IMR-90 (cell line): Measurements from ENCODE around the gene RAMP3. TPM values are rescaled to one million over a fixed set of nuclear protein-coding genes. Genes with fewer than 3 reads are reported as not detected.

Experiments
- ATAC-seq: fragments of 200-7000 bp; cut with Tn5 transposase; 2 replicates; pipeline ENCODE4 v1.9.1; 2020; ENCODE audit warnings: low read depth, mild to moderate bottlenecking, moderate library complexity
- BruUV-seq: library from RNA; stranded (reverse); fragments of 400-500 nt; replicated peaks from 2 replicates; lab custom pipeline; 2021; lab: Mats Ljungman, UMichigan
- CTCF ChIA-PET: fragments of 300-600 bp; formaldehyde crosslinking; extraction: SDS; loops from one replicate; lab custom pipeline; 2021; ENCODE audit warnings: antibody characterized with exemption; lab: Yijun Ruan, JAX
- POLR2A ChIA-PET: fragments of 300-600 bp; sonication (Branson Sonifier 250); formaldehyde crosslinking; loops from one replicate; lab custom pipeline; 2022; ENCODE audit warnings: antibody characterized with exemption; ENCODE audit not compliant: unreplicated experiment; lab: Charles Lee
- DNase-seq: peaks from one replicate; pipeline ENCODE4 v3.0.0; 2013
- H2AFZ ChIP-seq: replicated peaks from 2 replicates; pipeline ENCODE3; 2013; ENCODE audit warnings: low read length, mild to moderate bottlenecking; ENCODE audit not compliant: poor library complexity
- H2AK5ac ChIP-seq: 2 replicates; pipeline ENCODE4 v1.6.1; 2013; ENCODE audit warnings: low read depth, low read length, inconsistent platforms
- H2AK9ac ChIP-seq: replicated peaks from 2 replicates; pipeline ENCODE3; 2013; ENCODE audit warnings: mild to moderate bottlenecking, low read depth, low read length, moderate library complexity; ENCODE audit not compliant: poor library complexity
- H2BK120ac ChIP-seq: 2 replicates; pipeline ENCODE4 v1.6.1; 2013; ENCODE audit warnings: low read depth, low read length, inconsistent platforms
- H2BK15ac ChIP-seq: 3 replicates; pipeline ENCODE4 v1.6.1; 2013; ENCODE audit warnings: low read depth, low read length, inconsistent platforms
- H2BK20ac ChIP-seq: 2 replicates; pipeline ENCODE4 v1.6.1; 2013; ENCODE audit warnings: low read depth, mild to moderate bottlenecking, inconsistent platforms, low read length, moderate library complexity
- H2BK5ac ChIP-seq: 2 replicates; pipeline ENCODE4 v1.6.1; 2013; ENCODE audit warnings: mild to moderate bottlenecking, low read depth, low read length, inconsistent platforms; ENCODE audit not compliant: poor library complexity, severe bottlenecking
- H3K14ac ChIP-seq: replicated peaks from 2 replicates; pipeline ENCODE4 v1.6.1; 2013; ENCODE audit warnings: low read depth, low read length, inconsistent platforms
- H3K18ac ChIP-seq: 2 replicates; pipeline ENCODE4 v1.6.1; 2013; ENCODE audit warnings: low read depth, low read length, control low read depth
- H3K23ac ChIP-seq: 2 replicates; pipeline ENCODE4 v1.6.1; 2013; ENCODE audit warnings: low read depth, low read length, inconsistent platforms
- H3K27ac ChIP-seq: 2 replicates; pipeline ENCODE4 v1.5.1; 2013; ENCODE audit warnings: mild to moderate bottlenecking, control low read depth, low read length; ENCODE audit not compliant: insufficient read depth
- H3K27me3 ChIP-seq: 2 replicates; pipeline ENCODE4 v1.6.1; 2013; ENCODE audit warnings: low read length; ENCODE audit not compliant: control insufficient read depth, insufficient read depth
- H3K36me3 ChIP-seq: 2 replicates; pipeline ENCODE4 v1.6.1; 2013; ENCODE audit warnings: low read length, mixed read lengths; ENCODE audit not compliant: control insufficient read depth, insufficient read depth
- H3K4ac ChIP-seq: 2 replicates; pipeline ENCODE4 v1.6.1; 2013; ENCODE audit warnings: low read depth, low read length, inconsistent platforms
- H3K4me1 ChIP-seq: 2 replicates; pipeline ENCODE4 v1.6.1; 2013; ENCODE audit warnings: low read length, mixed read lengths; ENCODE audit not compliant: control insufficient read depth, insufficient read depth
- H3K4me2 ChIP-seq: 2 replicates; pipeline ENCODE4 v1.6.1; 2013; ENCODE audit warnings: low read depth, mild to moderate bottlenecking, control low read depth, low read length, moderate library complexity
- H3K4me3 ChIP-seq: 2 replicates; pipeline ENCODE4 v1.5.1; 2013; ENCODE audit warnings: low read depth, mild to moderate bottlenecking, control low read depth, low read length, moderate library complexity; ENCODE audit not compliant: insufficient read depth
- H3K56ac ChIP-seq: 2 replicates; pipeline ENCODE4 v1.6.1; 2013; ENCODE audit warnings: low read length, inconsistent platforms; ENCODE audit not compliant: insufficient read depth; ENCODE audit errors: extremely low read depth
- H3K79me1 ChIP-seq, 2 experiments: 2 replicates each; pipeline ENCODE4 v1.6.1; 2013; ENCODE audit warnings: low read length in 2 of 2, inconsistent platforms in 1 of 2, low read depth in 1 of 2
- H3K9ac ChIP-seq: 2 replicates; pipeline ENCODE4 v1.6.1; 2013; ENCODE audit warnings: low read depth, low read length, control low read depth
- H3K9me1 ChIP-seq: 2 replicates; pipeline ENCODE4 v1.6.1; 2013; ENCODE audit warnings: low read length, inconsistent platforms; ENCODE audit not compliant: insufficient read depth
- H3K9me3 ChIP-seq: 2 replicates; pipeline ENCODE4 v1.6.1; 2013; ENCODE audit warnings: low read length; ENCODE audit not compliant: control insufficient read depth, insufficient read depth
- H4K20me1 ChIP-seq: 2 replicates; pipeline ENCODE4 v1.6.1; 2013; ENCODE audit warnings: low read length, inconsistent platforms; ENCODE audit not compliant: insufficient read depth
- H4K5ac ChIP-seq: 2 replicates; pipeline ENCODE4 v1.6.1; 2013; ENCODE audit warnings: mild to moderate bottlenecking, low read depth, low read length, control low read depth
- H4K8ac ChIP-seq, 2 experiments: 2 replicates each; pipeline ENCODE4 v1.6.1; 2013; ENCODE audit warnings: low read depth in 2 of 2, low read length in 2 of 2, control low read depth in 1 of 2, inconsistent platforms in 1 of 2
- H4K91ac ChIP-seq: 2 replicates; pipeline ENCODE4 v1.6.1; 2013; ENCODE audit warnings: low read depth, low read length, inconsistent platforms; ENCODE audit not compliant: insufficient read depth
- BHLHE40 ChIP-seq: fragments of 150-350 bp; IDR thresholded peaks from 2 replicates; pipeline ENCODE4 v1.6.1; 2016; ENCODE audit warnings: mild to moderate bottlenecking, low read depth, low read length
- CHD1 ChIP-seq: IDR thresholded peaks from 2 replicates; pipeline ENCODE4 v1.6.1; 2012; ENCODE audit warnings: low read depth, low read length, improper control_type of control experiment
- CTCF ChIP-seq: conservative IDR thresholded peaks from 2 replicates; pipeline ENCODE4 v1.5.1; 2012; ENCODE audit warnings: mild to moderate bottlenecking, low read depth, low read length, improper control_type of control experiment
- ELK1 ChIP-seq: fragments of 150-350 bp; IDR thresholded peaks from 2 replicates; pipeline ENCODE4 v1.6.1; 2016; ENCODE audit warnings: low read depth, mild to moderate bottlenecking, low read length, moderate library complexity, borderline replicate concordance
- FOS ChIP-seq: fragments of 150-350 bp; IDR thresholded peaks from 2 replicates; pipeline ENCODE4 v1.6.1; 2016; ENCODE audit warnings: low read depth, low read length
- MAFK ChIP-seq: IDR thresholded peaks from 2 replicates; pipeline ENCODE4 v1.6.1; 2012; ENCODE audit warnings: low read depth, low read length, improper control_type of control experiment
- MXI1 ChIP-seq: IDR thresholded peaks from 2 replicates; pipeline ENCODE4 v1.6.1; 2012; ENCODE audit warnings: low read depth, mild to moderate bottlenecking, low read length, moderate library complexity, borderline replicate concordance
- NFE2L2 ChIP-seq: fragments of 150-350 bp; IDR thresholded peaks from 2 replicates; pipeline ENCODE4 v1.6.1; 2016; ENCODE audit warnings: low read depth, mild to moderate bottlenecking, low read length
- POLR2A ChIP-seq: IDR thresholded peaks from 2 replicates; pipeline ENCODE4 v1.6.1; 2012; ENCODE audit warnings: mild to moderate bottlenecking, low read depth, low read length
- RAD21 ChIP-seq: IDR thresholded peaks from 2 replicates; pipeline ENCODE4 v1.6.1; 2012; ENCODE audit warnings: low read length, improper control_type of control experiment
- RCOR1 ChIP-seq: IDR thresholded peaks from 2 replicates; pipeline ENCODE4 v1.6.1; 2012; ENCODE audit warnings: mild to moderate bottlenecking, low read length, improper control_type of control experiment; ENCODE audit not compliant: insufficient replicate concordance
- USF2 ChIP-seq: fragments of 150-350 bp; IDR thresholded peaks from 2 replicates; pipeline ENCODE4 v1.6.1; 2017; ENCODE audit warnings: mild to moderate bottlenecking, antibody characterized with exemption, low read length, low read depth
- WGBS, 2 experiments: methylation state at CpG; one replicate each; pipeline versions ENCODE4 v1.1.5 to v1.1.7; 2013; ENCODE audit warnings: missing lambda C conversion rate in 2 of 2; ENCODE audit not compliant: insufficient read length in 1 of 2; ENCODE audit errors: extremely low coverage in 2 of 2; 5-methylcytosine and 5-hydroxymethylcytosine counted together
- dilution Hi-C: fragments of 300-500 bp; cut with HindIII; formaldehyde crosslinking; loops from one replicate; pipeline ENCODE4 v1.14.3; 2018; ENCODE audit warnings: low sequenced_read_pairs; ENCODE audit not compliant: unreplicated experiment
- in situ Hi-C: fragments of 300-500 bp; cut with MboI; formaldehyde crosslinking; loops from 3 replicates; pipeline ENCODE4 v1.14.3; 2019; ENCODE audit warnings: low sequenced_read_pairs, inconsistent platforms, mixed read lengths
- intact Hi-C: fragments of 100-400 bp; cut with micrococcal nuclease; formaldehyde crosslinking; loops from 2 replicates; pipeline ENCODE4 v1.10.0; 2022
- polyA plus RNA-seq, 3 experiments: library from polyadenylated mRNA; depleted of rRNA; stranded (reverse); fragments of >200 nt; gene quantifications; 2 replicates each; pipeline ENCODE4 v1.2.3, GENCODE V29; 2012; ENCODE audit warnings: low replicate concordance in 1 of 3
- total RNA-seq: library from RNA; depleted of rRNA; stranded (reverse); fragments of >200 nt; gene quantifications from 2 replicates; pipeline ENCODE4 v1.2.3, GENCODE V29; 2012

Gene RAMP3
- total and polyA plus RNA-seq, 2 of the 4 experiments (the other 2 are of a cell fraction) = not detected

GRCh38 chr7:45181991-45182855, 24.6 kb downstream of the RAMP3 start:
- Histone ChIP-seq H2BK20ac (no peak overlapping the region), H3K23ac (no peak overlapping the region), H3K4ac (no peak overlapping the region), H3K14ac (no peak overlapping the region), H2BK5ac (no peak overlapping the region), H4K91ac (no peak overlapping the region), H3K4me2 (no peak overlapping the region), H3K56ac (no peak overlapping the region), H2BK120ac (no peak overlapping the region), H2BK15ac (no peak overlapping the region), H4K5ac (no peak overlapping the region), H3K27ac (no peak overlapping the region), H3K4me1 (no peaks in the 10 kb centered on the region), H3K18ac (no peak overlapping the region), H3K27me3 (peaks cover 31% of the 10 kb centered on the region; the same call in 1 of the 2 replicates), H3K9me3 (no peaks in the 10 kb centered on the region), H4K8ac (no peak overlapping the region), H4K20me1 (no peaks in the 10 kb centered on the region), H3K4me3 (no peak overlapping the region), H3K9me1 (no peaks in the 10 kb centered on the region), H3K36me3 (no peaks in the 10 kb centered on the region), H2AFZ (no peak overlapping the region), H2AK5ac (no peak overlapping the region), H2AK9ac (no peak overlapping the region), H3K79me1 (no peaks in the 10 kb centered on the region), H3K9ac (no peak overlapping the region)
- ATAC-seq (no peak), DNase-seq (no peak)
- dilution Hi-C loops (no loop called here), in situ Hi-C loops (no loop called here), intact Hi-C loops (no loop called here)
- POLR2A ChIA-PET = no interaction called here
- CTCF ChIA-PET = no interaction called here
- TF ChIP-seq MAFK = no peak
- TF ChIP-seq BHLHE40 = no peak
- no peak for TF ChIP-seq RCOR1
- no peak for TF ChIP-seq MXI1
- no peak for TF ChIP-seq USF2
- no peak for TF ChIP-seq ELK1
- TF ChIP-seq FOS = no peak
- TF ChIP-seq RAD21 = no peak
- no peak for TF ChIP-seq CTCF
- no peak for TF ChIP-seq CHD1
- TF ChIP-seq NFE2L2 = no peak
- TF ChIP-seq POLR2A = no peak
- WGBS, 2 experiments = 71% methylated on average over 1 of the region's 8 CpGs; no CpG with 5 or more reads in 1 of the 2 experiments
- BruUV-seq = no TSS peak
